HFFc6 (cell line): ENCODE results near the gene SERPINA12. TPM values are rescaled to one million over a fixed set of nuclear protein-coding genes. Genes with fewer than 3 reads are reported as not detected.

ENCODE experiments used
- DNase-seq: peaks from one replicate; pipeline ENCODE4 v3.0.0-alpha.2; 2018
- H3K27ac Mint-ChIP-seq: 2 replicates; pipeline ENCODE4 v1.8.0; 2020; ENCODE audit warnings: mild to moderate bottlenecking, mixed read lengths
- H3K27me3 Mint-ChIP-seq: 2 replicates; pipeline ENCODE4 v1.8.0; 2021; ENCODE audit warnings: mild to moderate bottlenecking, moderate library complexity, mixed read lengths; ENCODE audit not compliant: insufficient read depth
- H3K36me3 Mint-ChIP-seq: 2 replicates; pipeline ENCODE4 v1.8.0; 2021; ENCODE audit warnings: low read depth, mixed read lengths
- H3K4me1 Mint-ChIP-seq: 2 replicates; pipeline ENCODE4 v1.8.0; 2020; ENCODE audit warnings: low read depth, mixed read lengths
- H3K4me3 Mint-ChIP-seq: 2 replicates; pipeline ENCODE4 v1.8.0; 2020; ENCODE audit warnings: mild to moderate bottlenecking, moderate library complexity, mixed read lengths
- H3K9me3 Mint-ChIP-seq: 2 replicates; pipeline ENCODE4 v1.8.0; 2020; ENCODE audit warnings: mild to moderate bottlenecking, mixed read lengths
- CTCF ChIP-seq: fragments of 200-600 bp; sonication (generic); IDR thresholded peaks from 2 replicates; pipeline ENCODE4 v1.5.0; 2021; ENCODE audit warnings: antibody characterized with exemption, mild to moderate bottlenecking
- total RNA-seq, 6 experiments: library from RNA; stranded (reverse); fragmentation: NEBNext Ultra II Directional; extraction: Animal tissue kit (Norgen Biotek cat#: 25700); gene quantifications; 2 replicates in 1 of 6; 3 replicates in 5 of 6; pipeline ENCODE4 v1.2.3, GENCODE V29; 2021

Gene SERPINA12
- total RNA-seq, 6 experiments from 2014 or later, result not detected

GRCh38 chr14:94448071-94448808 lies 61.0 kb downstream of the SERPINA12 start:
- H3K4me3 Mint-ChIP-seq, result no peak overlapping the region
- no peak for TF ChIP-seq CTCF
- peaks cover 70% of the 10 kb centered on the region for H3K9me3 Mint-ChIP-seq
- no peak for DNase-seq
- H3K4me1 Mint-ChIP-seq, result no peaks in the 10 kb centered on the region
- no peak overlapping the region for H3K27ac Mint-ChIP-seq
- H3K36me3 Mint-ChIP-seq, result no peaks in the 10 kb centered on the region
- H3K27me3 Mint-ChIP-seq, result no peaks in the 10 kb centered on the region; the same call in 1 of the 2 replicates

DNA sequence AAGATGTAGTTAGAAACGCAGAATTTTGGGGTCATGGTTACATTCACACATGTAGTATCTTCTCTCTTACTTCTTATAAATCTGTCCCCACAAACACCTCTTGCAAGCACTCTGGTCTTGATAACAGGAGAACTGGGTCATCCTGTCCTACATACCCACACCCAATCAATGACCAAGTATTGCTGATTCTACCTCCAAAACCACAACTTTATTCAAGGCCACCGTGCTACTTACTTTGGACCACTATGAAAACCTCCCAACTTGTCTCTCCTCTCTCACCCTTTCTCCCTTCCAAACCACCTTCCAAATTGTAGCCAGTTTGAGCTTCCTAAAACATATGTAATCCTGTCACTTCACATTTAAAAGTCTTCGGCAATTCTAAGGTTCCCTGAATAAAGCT lies 62.1 kb downstream of the SERPINA12 start:
- no peaks in the 10 kb centered on the region; the same call in 1 of the 2 replicates for H3K27me3 Mint-ChIP-seq
- DNase-seq, result no peak

DNA sequence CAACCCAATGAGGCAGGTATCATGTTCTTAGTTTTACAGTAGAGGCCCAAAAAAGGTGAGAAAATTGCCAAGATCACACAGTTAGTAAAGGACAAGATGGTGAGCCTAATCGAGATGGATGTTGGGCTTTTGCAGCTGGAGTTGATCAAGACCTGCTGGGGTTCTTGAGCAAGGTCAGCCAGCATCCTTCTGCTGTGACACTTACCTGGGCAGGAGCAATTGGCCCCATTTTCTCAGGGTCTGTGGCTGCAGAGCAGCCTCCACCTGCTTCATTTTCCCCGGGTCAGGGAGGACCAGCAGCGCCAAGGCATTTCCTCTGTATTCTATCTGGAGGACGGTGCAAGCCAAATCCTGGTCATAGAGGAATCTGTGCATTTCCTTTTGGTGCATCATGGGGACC lies 63.1 kb downstream of the SERPINA12 start:
- Mint-ChIP-seq H3K36me3 (no peaks in the 10 kb centered on the region), H3K27ac (no peak overlapping the region), H3K4me1 (no peaks in the 10 kb centered on the region), H3K4me3 (no peak overlapping the region), H3K9me3 (peaks cover 68% of the 10 kb centered on the region), H3K27me3 (no peaks in the 10 kb centered on the region; the same call in 1 of the 2 replicates)
- no peak for DNase-seq
- no peak for TF ChIP-seq CTCF

More for the DNA sequence above, 62.1 kb downstream of the SERPINA12 start:
- Mint-ChIP-seq H3K27ac (no peak overlapping the region), H3K9me3 (peaks cover 65% of the 10 kb centered on the region), H3K4me1 (no peaks in the 10 kb centered on the region), H3K4me3 (no peak overlapping the region), H3K36me3 (no peaks in the 10 kb centered on the region)
- no peak for TF ChIP-seq CTCF

- Mint-ChIP-seq H3K4me1 (no peaks in the 10 kb centered on the region), H3K27me3 (no peaks in the 10 kb centered on the region; the same call in 1 of the 2 replicates), H3K9me3 (peaks cover 57% of the 10 kb centered on the region), H3K4me3 (no peak overlapping the region), H3K36me3 (no peaks in the 10 kb centered on the region), H3K27ac (no peak overlapping the region)
- TF ChIP-seq CTCF, result no peak
- no peak for DNase-seq
Observed at GRCh38 chr14:94445003-94445402, 64.3 kb downstream of the SERPINA12 start.

DNA sequence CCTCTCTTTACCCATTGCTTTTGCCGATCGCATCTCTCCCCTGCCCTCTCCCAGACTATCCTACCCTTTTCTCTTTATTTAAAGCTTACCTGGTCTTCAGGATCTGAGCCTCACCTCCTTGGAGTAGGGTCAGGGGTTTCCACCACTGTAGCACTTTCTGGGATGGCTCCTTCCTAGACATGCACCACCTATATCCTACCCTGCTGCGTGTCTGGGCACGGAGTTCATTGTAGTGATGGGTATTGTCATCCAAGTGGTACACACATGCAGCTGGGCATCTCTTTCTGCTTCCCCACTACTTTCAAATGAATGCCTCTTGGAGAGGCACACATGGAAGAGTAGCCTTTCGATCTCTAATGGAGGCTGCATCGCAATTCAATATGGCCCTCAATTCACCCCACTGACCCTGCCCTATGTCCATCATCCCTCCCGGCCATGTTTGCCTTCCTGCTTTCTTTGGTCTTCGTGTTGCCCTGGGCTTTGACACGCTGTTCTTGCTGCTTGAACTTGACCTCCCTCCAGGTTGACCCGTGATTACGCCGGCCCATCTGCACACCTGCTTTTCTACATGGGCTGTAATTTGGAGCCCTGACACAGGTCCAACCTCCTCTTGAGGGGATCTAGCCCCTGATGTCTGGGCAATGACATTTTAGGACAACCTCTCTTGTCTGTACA lies 67.6 kb downstream of the SERPINA12 start:
- Mint-ChIP-seq H3K36me3 (no peaks in the 10 kb centered on the region), H3K27ac (no peak overlapping the region), H3K27me3 (no peaks in the 10 kb centered on the region; the same call in 1 of the 2 replicates), H3K9me3 (peaks cover 36% of the 10 kb centered on the region), H3K4me1 (no peaks in the 10 kb centered on the region), H3K4me3 (no peak overlapping the region)
- no peak for TF ChIP-seq CTCF
- DNase-seq, result no peak
